Left lung (tissue), 10 donors: ENCODE measurements around the gene TSPAN11. TPM values are rescaled to one million over a fixed set of nuclear protein-coding genes. Genes with fewer than 3 reads are reported as not detected.

Experiments
- ATAC-seq: fragments of 200-7000 bp; cut with Tn5 transposase; one replicate; pipeline ENCODE4 v1.9.1; 2020; ENCODE audit warnings: moderate library complexity
- DNase-seq, 4 donors: peaks; one replicate each; pipeline ENCODE4 v3.0.0-alpha.2; 2013 to 2020
- H3K27ac ChIP-seq, 2 donors: fragments of 200-600 bp; sonication (generic) in 1 of 2; one replicate each; pipeline versions ENCODE4 v1.5.0 to v1.8.0; 2020 to 2021
- H3K27me3 ChIP-seq, 2 donors: fragments of 200-600 bp; sonication (generic) in 1 of 2; one replicate each; pipeline versions ENCODE4 v1.5.0 to v1.8.0; 2020 to 2021
- H3K36me3 ChIP-seq, 2 donors: fragments of 200-600 bp; sonication (generic) in 1 of 2; one replicate each; pipeline versions ENCODE4 v1.5.0 to v1.8.0; 2020 to 2021
- H3K4me1 ChIP-seq, 2 donors: fragments of 200-600 bp; one replicate each; pipeline ENCODE4 v1.8.0; 2021
- H3K4me3 ChIP-seq, 2 donors: fragments of 200-600 bp; sonication (generic) in 1 of 2; one replicate each; pipeline versions ENCODE4 v1.5.0 to v1.8.0; 2020 to 2021; ENCODE audit warnings: mild to moderate bottlenecking in 1 of 2
- H3K9me3 ChIP-seq, 2 donors: fragments of 200-600 bp; sonication (generic) in 1 of 2; one replicate each; pipeline versions ENCODE4 v1.5.0 to v1.8.0; 2020 to 2021
- intact Hi-C, 2 donors: fragments of 100-400 bp; cut with DNase I; formaldehyde crosslinking; loops; one replicate each; pipeline versions ENCODE4 v1.11.2 to v1.14.2; 2022
- polyA plus RNA-seq, 6 donors: library from polyadenylated mRNA; unstranded; fragments of 120-200 nt; gene quantifications; one replicate each; pipeline ENCODE4 v1.2.1, GENCODE V29; 2013; ENCODE audit not compliant: insufficient read length in 6 of 6
- total RNA-seq, 2 donors: library from RNA; stranded (reverse); fragmentation: NEBNext Ultra II Directional; extraction: Animal tissue kit (Norgen Biotek cat#: 25700); gene quantifications; one replicate each; pipeline ENCODE4 v1.2.1, GENCODE V29; 2021
- TF ChIP-seq, protein P1 (sequence below), 2 donors: fragments of 200-600 bp; sonication (generic) in 1 of 2; IDR thresholded peaks; one replicate each; pipeline versions ENCODE4 v1.5.0 to v1.8.0; 2021; ENCODE audit warnings: antibody characterized with exemption in 2 of 2
- donor health status: DM: no; HTN: yes; CAD: no.
- donor health status: DM: no; HTN: no; CAD: no.

Gene TSPAN11
- total and polyA plus RNA-seq, 8 donors, result 4.1 to 18.2 (median 14.7) TPM

GRCh38 chr12:30923057-30923456 is 3.5 kb upstream of the TSPAN11 start:
- DNase-seq (no peak), ATAC-seq (no peak)
- H3K36me3 ChIP-seq, result no peaks in the 10 kb centered on the region
- peaks cover 6 to 37% of the 10 kb centered on the region in 2 donors for H3K27me3 ChIP-seq
- H3K4me1 ChIP-seq, result peaks cover 4 to 6% of the 10 kb centered on the region in 2 donors
- no peak overlapping the region for H3K4me3 ChIP-seq
- intact Hi-C loops, result no loop called here
- TF ChIP-seq, protein P1, sequence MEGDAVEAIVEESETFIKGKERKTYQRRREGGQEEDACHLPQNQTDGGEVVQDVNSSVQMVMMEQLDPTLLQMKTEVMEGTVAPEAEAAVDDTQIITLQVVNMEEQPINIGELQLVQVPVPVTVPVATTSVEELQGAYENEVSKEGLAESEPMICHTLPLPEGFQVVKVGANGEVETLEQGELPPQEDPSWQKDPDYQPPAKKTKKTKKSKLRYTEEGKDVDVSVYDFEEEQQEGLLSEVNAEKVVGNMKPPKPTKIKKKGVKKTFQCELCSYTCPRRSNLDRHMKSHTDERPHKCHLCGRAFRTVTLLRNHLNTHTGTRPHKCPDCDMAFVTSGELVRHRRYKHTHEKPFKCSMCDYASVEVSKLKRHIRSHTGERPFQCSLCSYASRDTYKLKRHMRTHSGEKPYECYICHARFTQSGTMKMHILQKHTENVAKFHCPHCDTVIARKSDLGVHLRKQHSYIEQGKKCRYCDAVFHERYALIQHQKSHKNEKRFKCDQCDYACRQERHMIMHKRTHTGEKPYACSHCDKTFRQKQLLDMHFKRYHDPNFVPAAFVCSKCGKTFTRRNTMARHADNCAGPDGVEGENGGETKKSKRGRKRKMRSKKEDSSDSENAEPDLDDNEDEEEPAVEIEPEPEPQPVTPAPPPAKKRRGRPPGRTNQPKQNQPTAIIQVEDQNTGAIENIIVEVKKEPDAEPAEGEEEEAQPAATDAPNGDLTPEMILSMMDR (IDR thresholded peaks at IDR 0.05), result no peak
- H3K9me3 ChIP-seq, result no peaks in the 10 kb centered on the region
- no peak overlapping the region for H3K27ac ChIP-seq

DNA sequence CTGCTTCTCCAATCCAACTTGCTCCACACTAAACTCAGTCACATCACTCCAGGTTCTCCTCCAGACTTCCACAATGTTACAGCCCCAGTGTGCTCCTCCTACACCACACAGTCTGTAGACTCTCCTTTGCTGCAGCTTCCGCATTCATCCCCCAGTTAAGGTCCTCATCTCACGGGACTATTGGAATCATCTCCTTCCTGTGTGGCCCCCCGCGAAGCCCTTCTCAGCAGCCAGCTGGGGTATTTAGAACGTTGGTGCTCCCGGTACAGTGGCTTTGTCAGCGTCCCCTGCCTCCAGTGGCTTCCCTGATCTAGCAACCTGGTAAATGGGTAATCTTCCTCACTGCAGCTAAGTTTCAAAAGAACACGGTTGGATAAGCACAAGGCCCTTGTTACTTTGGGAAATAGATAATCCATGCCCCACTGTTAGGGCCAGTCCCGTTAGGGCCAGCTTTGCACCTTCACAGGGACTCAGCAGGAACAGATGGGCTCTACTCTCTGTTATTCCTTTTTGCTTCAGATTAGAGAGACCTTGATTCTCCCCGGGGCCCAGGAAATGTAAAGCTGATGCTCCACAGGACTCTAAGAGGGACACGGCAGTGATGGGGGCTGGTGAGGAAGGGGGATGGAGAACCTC is 823 bp upstream of the TSPAN11 start:
- DNase-seq (no peak), ATAC-seq (no peak)
- Histone ChIP-seq H3K4me1 (peaks cover 4 to 6% of the 10 kb centered on the region in 2 donors), H3K27me3 (peaks cover 6 to 40% of the 10 kb centered on the region in 2 donors), H3K9me3 (no peaks in the 10 kb centered on the region), H3K36me3 (no peaks in the 10 kb centered on the region), H3K4me3 (peak overlapping the region; percentile 30 to 31), H3K27ac (no peak overlapping the region)
- intact Hi-C loops, result no loop called here
- TF ChIP-seq, protein P1 (IDR thresholded peaks at IDR 0.05), result no peak

- Histone ChIP-seq H3K9me3 (no peaks in the 10 kb centered on the region), H3K4me3 (no peak overlapping the region), H3K27me3 (peaks cover 6 to 40% of the 10 kb centered on the region in 2 donors), H3K36me3 (no peaks in the 10 kb centered on the region), H3K4me1 (peaks cover 4 to 6% of the 10 kb centered on the region in 2 donors), H3K27ac (no peak overlapping the region)
- no peak for DNase-seq
- TF ChIP-seq, protein P1 (IDR thresholded peaks at IDR 0.05), result no peak
- no peak for ATAC-seq
- intact Hi-C loops, result no loop called here
Observed at GRCh38 chr12:30927222-30927611, 669 bp downstream of the TSPAN11 start.

DNA sequence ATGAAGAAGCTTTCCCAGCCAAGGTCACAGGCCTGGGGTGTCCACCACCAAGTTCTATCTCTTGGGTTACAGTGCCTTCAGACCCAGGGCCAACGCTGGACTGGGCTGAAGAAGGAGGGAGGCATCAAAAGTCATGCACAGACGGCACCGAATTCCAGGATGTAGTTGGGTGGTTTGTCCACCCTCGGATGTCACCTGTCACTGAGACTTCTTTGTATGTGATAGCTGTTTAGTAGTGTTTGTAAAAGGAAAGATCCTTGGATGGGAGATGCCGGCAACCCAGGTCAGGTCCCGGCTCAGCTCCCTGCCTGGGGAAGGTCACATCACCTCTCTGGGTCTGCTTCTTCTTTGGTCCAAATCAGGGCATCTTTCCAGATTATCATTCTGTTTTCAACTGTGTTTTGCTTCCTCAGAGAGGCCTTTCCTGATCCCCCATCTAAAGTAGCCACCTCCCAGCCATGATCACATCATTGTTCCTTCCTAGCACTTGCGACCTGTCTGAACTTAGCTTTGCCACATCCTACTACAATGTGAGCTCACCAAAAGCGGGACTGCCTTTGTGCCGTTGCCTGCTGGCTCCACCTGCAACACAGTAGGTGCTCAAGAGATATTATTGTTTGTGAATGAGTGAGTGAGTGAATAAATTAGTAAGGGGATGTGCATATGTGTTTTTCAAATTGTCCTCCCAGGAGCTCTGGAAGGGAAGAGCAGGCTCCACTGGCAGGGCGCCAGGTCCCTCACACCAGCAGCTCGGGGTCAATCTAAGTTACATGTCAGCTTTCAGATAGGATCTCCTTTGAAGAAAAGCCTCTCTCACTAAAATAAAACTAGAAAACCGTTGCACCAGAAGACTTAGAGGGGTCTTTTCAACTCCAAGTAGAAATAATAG is 2.1 kb downstream of the TSPAN11 start:
- H3K36me3 ChIP-seq, result no peaks in the 10 kb centered on the region
- no peak overlapping the region for H3K4me3 ChIP-seq
- ATAC-seq (no peak), DNase-seq (peak in 1 of 4 donors; percentile 36)
- H3K9me3 ChIP-seq, result no peaks in the 10 kb centered on the region
- intact Hi-C loops, result no loop called here
- peaks cover 6 to 44% of the 10 kb centered on the region in 2 donors for H3K27me3 ChIP-seq
- TF ChIP-seq, protein P1 (IDR thresholded peaks at IDR 0.05), result no peak
- H3K4me1 ChIP-seq, result peaks cover 4 to 6% of the 10 kb centered on the region in 2 donors
- H3K27ac ChIP-seq, result no peak overlapping the region

DNA sequence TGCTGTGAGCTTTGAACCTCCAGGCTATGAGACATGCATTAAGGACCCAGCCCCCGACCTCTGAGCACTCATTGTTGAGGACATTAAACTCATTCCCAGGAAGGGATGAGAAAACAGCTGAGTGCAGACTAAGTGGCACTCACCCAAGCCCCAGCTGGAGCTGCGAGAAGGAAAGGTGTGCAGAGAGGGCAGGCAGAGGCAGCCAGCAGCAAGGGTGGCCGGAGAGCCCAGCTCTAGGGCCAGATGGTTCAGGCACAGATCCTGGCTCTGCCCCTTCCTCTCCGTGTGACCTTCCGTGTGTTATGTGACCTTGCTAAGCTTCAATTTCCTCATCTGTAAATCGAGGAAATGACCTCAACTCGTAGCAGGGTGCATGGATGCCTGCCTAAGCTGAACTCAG is 3.7 kb downstream of the TSPAN11 start:
- ATAC-seq (peak; percentile 10), DNase-seq (peak in 1 of 4 donors; percentile 21)
- TF ChIP-seq, protein P1 (IDR thresholded peaks at IDR 0.05), result no peak
- Histone ChIP-seq H3K27me3 (peaks cover 6 to 35% of the 10 kb centered on the region in 2 donors), H3K4me3 (no peak overlapping the region), H3K9me3 (no peaks in the 10 kb centered on the region), H3K36me3 (no peaks in the 10 kb centered on the region), H3K4me1 (peaks cover 4 to 6% of the 10 kb centered on the region in 2 donors), H3K27ac (no peak overlapping the region)
- intact Hi-C loops, result no loop called here
